SJCRH30 (cell line): ENCODE data around the gene TGFBR3L. TPM values are rescaled to one million over a fixed set of nuclear protein-coding genes. Genes with fewer than 3 reads are reported as not detected.
"Not testable (repeated sequence)": the region's sequence is repeated elsewhere in the genome, so short reads cannot be mapped to it uniquely, and the experiment has no call there.

Source experiments
- DNase-seq, 2 experiments: peaks; one replicate each; pipeline ENCODE4 v3.0.0-alpha.2; 2015 to 2020
- H3K27ac ChIP-seq: fragments of 250-450 bp; sonication (Bioruptor Pico); 2 replicates; pipeline ENCODE4 v1.5.1; 2020; ENCODE audit warnings: mild to moderate bottlenecking, moderate library complexity
- H3K27me3 ChIP-seq: fragments of 250-450 bp; sonication (Bioruptor Pico); 2 replicates; pipeline ENCODE4 v1.5.1; 2020; ENCODE audit warnings: mild to moderate bottlenecking, moderate library complexity
- H3K36me3 ChIP-seq: fragments of 250-450 bp; sonication (Bioruptor Pico); 2 replicates; pipeline ENCODE4 v1.5.1; 2020; ENCODE audit warnings: mild to moderate bottlenecking, moderate library complexity
- H3K4me1 ChIP-seq: fragments of 250-450 bp; sonication (Bioruptor Pico); 2 replicates; pipeline ENCODE4 v1.5.1; 2020; ENCODE audit warnings: mild to moderate bottlenecking, moderate library complexity
- H3K4me3 ChIP-seq: fragments of 250-450 bp; sonication (Bioruptor Pico); 2 replicates; pipeline ENCODE4 v1.5.1; 2020; ENCODE audit warnings: mild to moderate bottlenecking, moderate library complexity
- H3K9me3 ChIP-seq: fragments of 250-450 bp; sonication (Bioruptor Pico); replicated peaks from 2 replicates; pipeline ENCODE4 v1.5.1; 2020; ENCODE audit warnings: mild to moderate bottlenecking, moderate library complexity
- total RNA-seq: library from RNA; depleted of rRNA; stranded (reverse); fragments of >200 nt; shearing (Covaris generic); gene quantifications from 2 replicates; pipeline ENCODE4 v1.2.3, GENCODE V29; 2014

TGFBR3L gene
- total RNA-seq, 1 experiment from 2014 or later: not detected

- H3K27me3 ChIP-seq: no peaks in the 10 kb centered on the region; the same call in 1 of the 2 replicates
- DNase-seq: no peak
- H3K9me3 ChIP-seq: no peaks in the 10 kb centered on the region
- no peak overlapping the region for H3K4me3 ChIP-seq
- no peak overlapping the region for H3K27ac ChIP-seq
- no peaks in the 10 kb centered on the region; the same call in 1 of the 2 replicates for H3K36me3 ChIP-seq
- no peaks in the 10 kb centered on the region for H3K4me1 ChIP-seq
Observed at GRCh38 chr19:7915250-7916102, 846 bp downstream of the TGFBR3L start.

DNA sequence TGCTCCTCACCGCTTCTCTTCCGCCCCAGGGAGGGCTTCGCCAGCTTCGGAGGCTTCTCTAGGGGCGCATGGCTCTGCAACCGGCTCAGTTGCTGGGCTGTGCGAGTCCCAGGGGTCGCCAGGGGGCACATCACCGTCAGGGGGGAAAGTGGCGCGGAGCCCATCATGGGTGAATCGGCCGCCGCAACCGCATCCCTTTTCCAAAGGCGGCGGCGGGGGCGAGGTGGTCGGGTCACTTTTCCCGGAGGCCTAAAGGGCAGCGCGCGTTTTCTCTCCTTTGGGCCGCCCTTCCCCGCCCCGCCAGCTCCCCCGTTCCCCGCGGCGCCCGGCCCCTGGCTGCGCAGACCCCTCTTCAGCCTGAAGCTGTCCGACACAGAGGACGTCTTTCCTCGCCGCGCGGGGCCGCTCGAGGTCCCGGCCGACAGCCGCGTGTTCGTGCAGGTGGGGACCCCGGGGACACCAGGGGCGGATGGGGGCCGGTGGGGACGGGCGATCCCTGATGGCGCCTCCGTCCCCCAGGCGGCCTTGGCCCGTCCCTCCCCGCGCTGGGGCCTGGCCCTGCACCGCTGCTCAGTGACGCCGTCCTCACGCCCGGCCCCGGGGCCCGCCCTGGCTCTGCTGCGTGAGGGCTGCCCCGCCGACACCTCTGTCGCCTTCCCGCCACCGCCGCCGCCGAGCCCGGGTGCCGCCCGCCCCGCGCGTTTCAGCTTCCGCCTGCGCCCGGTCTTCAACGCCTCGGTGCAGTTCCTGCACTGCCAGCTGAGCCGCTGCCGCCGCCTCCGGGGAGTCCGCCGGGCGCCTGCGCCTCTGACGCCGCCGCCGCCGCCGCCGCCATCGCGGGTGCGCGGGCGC lies 1.7 kb downstream of the TGFBR3L start:
- H3K27me3 ChIP-seq: no peaks in the 10 kb centered on the region; the same call in 1 of the 2 replicates
- H3K9me3 ChIP-seq: no peaks in the 10 kb centered on the region
- H3K27ac ChIP-seq: no peak overlapping the region
- no peaks in the 10 kb centered on the region for H3K4me1 ChIP-seq
- no peak for DNase-seq
- H3K36me3 ChIP-seq: no peaks in the 10 kb centered on the region; the same call in 1 of the 2 replicates
- peak overlapping the region; percentile 25 for H3K4me3 ChIP-seq

DNA sequence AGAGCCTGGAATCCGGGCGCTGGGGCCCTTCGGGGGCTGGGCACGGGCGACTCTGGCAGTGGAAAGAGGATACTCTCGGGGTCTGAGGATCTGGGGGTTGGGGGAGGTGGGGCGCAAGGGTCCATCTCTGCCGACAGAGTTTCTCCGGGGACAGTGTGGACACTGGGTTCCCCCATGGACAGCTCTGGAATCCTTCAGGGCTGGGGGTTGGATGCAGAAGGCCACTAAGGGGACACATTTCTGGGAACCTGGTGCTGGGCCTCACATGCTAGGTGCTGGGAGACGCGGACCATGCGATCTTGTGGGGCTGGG lies 2.3 kb downstream of the TGFBR3L start:
- Histone ChIP-seq H3K4me3 (no peak overlapping the region), H3K36me3 (no peaks in the 10 kb centered on the region; the same call in 1 of the 2 replicates), H3K27ac (no peak overlapping the region), H3K4me1 (no peaks in the 10 kb centered on the region), H3K27me3 (no peaks in the 10 kb centered on the region; the same call in 1 of the 2 replicates), H3K9me3 (no peaks in the 10 kb centered on the region)
- DNase-seq: no peak

- no peaks in the 10 kb centered on the region for H3K9me3 ChIP-seq
- H3K27ac ChIP-seq: no peak overlapping the region
- DNase-seq: no peak
- no peaks in the 10 kb centered on the region; the same call in 1 of the 2 replicates for H3K36me3 ChIP-seq
- no peaks in the 10 kb centered on the region for H3K4me1 ChIP-seq
- no peak overlapping the region for H3K4me3 ChIP-seq
- no peaks in the 10 kb centered on the region; the same call in 1 of the 2 replicates for H3K27me3 ChIP-seq
Observed at GRCh38 chr19:7917267-7918061, 2.8 kb downstream of the TGFBR3L start.

DNA sequence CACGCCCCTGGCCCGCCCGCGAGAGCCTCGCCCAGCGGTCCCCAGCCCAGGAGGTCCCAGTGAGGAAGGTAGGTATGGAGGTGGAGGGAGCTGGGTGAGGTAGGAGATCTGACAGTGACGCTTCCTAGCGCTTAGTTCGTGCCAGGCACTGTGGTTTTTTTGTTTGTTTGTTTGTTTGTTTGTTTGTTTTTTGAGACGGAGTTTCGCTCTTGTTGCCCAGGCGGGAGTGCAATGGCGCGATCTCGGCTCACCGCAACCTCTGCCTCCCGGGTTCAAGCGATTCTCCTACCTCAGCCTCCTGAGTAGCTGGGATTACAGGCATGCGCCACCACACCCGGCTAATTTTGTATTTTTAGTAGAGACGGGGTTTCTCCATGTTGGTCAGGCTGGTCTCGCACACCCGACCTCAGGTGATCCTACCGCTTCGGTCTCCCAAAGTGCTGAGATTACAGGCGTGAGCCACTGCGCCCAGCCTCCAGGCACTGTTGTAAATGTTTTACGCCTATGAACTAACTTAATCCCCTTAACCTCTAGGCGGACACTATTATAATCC lies 3.5 kb downstream of the TGFBR3L start:
- not testable (repeated sequence) for H3K9me3 ChIP-seq, H3K4me1 ChIP-seq, H3K27me3 ChIP-seq, H3K4me3 ChIP-seq, H3K27ac ChIP-seq, DNase-seq, H3K36me3 ChIP-seq

DNA sequence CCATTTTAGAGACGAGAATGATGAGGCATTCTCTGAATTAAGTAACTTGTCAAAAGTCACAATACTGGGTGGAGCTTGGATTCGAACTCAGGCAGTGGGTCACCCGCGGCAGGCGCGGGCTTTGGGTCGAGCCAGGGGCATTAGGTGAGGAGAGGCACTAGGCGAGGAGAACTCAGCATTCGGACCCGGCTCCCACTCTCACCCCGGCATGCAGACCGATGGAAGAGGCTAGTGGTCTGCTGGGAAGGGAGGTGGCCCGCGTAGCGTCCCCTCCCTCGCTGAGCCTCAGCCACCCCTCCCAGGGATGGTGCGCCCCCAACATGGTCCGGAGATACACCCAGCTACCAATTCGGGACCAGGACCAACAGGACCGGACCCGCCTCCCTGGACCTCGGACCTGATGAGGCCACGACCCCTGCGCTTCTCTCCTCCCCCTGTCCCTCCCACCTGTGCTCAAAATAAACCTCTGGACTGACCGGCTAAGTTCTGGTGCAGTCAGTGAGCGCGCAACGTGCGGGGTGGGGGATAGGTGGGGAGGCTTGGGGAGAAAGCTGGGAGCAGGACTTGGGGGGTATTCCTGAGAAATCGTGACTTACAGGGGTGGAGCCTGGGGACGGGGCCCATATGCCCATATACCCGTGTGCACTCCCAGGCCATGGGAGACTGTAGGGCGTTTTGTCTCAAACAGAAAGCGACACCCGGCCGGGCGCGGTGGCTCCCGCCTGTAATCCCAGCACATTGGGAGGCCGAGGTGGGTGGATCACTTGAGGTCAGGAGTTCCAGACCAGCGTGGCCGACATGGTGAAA lies 4.2 kb downstream of the TGFBR3L start:
- Histone ChIP-seq H3K27ac (no peak overlapping the region), H3K9me3 (no peaks in the 10 kb centered on the region), H3K36me3 (no peaks in the 10 kb centered on the region), H3K4me3 (no peak overlapping the region), H3K27me3 (no peaks in the 10 kb centered on the region; the same call in 1 of the 2 replicates), H3K4me1 (no peaks in the 10 kb centered on the region)
- no peak for DNase-seq

- Histone ChIP-seq H3K27ac (peak within 1 kb of the TSS; percentile 47), H3K4me1 (no peaks in the 10 kb centered on the region), H3K27me3 (no peaks in the 10 kb centered on the region; the same call in 1 of the 2 replicates), H3K36me3 (no peaks in the 10 kb centered on the region), H3K4me3 (peak within 1 kb of the TSS; percentile 70), H3K9me3 (no peaks in the 10 kb centered on the region)
- DNase-seq: peak; percentile 96 to 97
Observed at GRCh38 chr19:7919610-7920518, 5.2 kb downstream of the TGFBR3L start, which contains the start of gene SNAPC2. Gene SNAPC2, plus strand, starts transcription at chr19:7920338. Its CDS starts 29 bp downstream, at chr19:7920367.

DNA sequence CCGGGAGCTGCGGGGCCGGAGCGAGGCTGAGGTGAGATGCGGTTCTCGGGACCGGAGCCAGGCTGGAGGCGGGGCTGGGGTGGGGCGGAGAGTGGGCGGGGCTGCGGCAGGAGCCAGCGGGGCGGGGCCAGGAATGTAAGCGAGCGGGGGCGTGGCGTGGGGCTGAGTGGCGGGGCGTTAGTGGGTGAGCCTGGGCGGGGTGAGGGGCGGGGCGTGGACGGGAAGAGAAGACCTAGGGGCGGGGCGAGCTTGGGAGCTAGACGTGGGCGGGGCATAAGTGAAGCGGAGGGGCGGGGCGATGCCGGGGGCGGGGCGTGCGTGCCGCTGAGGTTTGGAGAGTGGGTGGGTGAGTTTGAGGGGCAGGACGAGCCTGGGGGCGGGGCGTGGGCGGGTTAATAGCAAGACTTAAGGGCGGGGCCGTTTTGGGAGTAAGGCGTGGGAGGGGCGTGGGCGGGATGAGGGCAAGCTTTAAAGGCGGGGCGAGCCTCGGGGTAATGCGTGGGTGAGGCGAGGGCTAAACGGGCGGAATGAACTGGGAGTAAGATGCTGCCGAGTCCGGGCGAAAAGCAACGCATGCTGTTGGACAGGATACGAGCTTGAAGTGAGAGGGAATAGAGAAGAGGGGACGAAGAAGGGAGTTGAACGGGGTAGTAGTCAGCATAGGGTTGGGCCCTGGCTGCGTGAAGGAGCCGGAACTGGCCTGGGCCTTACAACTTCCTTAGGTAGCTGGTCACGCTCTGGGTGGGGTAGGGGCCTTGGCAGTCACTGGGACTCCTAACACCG lies 6.1 kb downstream of the TGFBR3L start:
- H3K4me1 ChIP-seq: no peaks in the 10 kb centered on the region
- peak overlapping the region; percentile 47 for H3K27ac ChIP-seq
- no peaks in the 10 kb centered on the region for H3K9me3 ChIP-seq
- no peaks in the 10 kb centered on the region; the same call in 1 of the 2 replicates for H3K27me3 ChIP-seq
- DNase-seq: peak; percentile 98 to 99
- H3K4me3 ChIP-seq: peak overlapping the region; percentile 70
- H3K36me3 ChIP-seq: no peaks in the 10 kb centered on the region

- Histone ChIP-seq H3K27ac (peak overlapping the region; percentile 35; the same call in 1 of the 2 replicates), H3K27me3 (no peaks in the 10 kb centered on the region), H3K4me3 (peak overlapping the region; percentile 63), H3K36me3 (no peaks in the 10 kb centered on the region), H3K9me3 (no peaks in the 10 kb centered on the region), H3K4me1 (peaks cover 3% of the 10 kb centered on the region; the same call in 1 of the 2 replicates)
- DNase-seq: no peak
Observed at GRCh38 chr19:7921302-7921966, 6.8 kb downstream of the TGFBR3L start.

GRCh38 chr19:7921967-7922835 lies 7.6 kb downstream of the TGFBR3L start:
- Histone ChIP-seq H3K27ac (no peak overlapping the region), H3K4me3 (no peak overlapping the region), H3K27me3 (no peaks in the 10 kb centered on the region), H3K9me3 (no peaks in the 10 kb centered on the region), H3K4me1 (peaks cover 4% of the 10 kb centered on the region; the same call in 1 of the 2 replicates), H3K36me3 (no peaks in the 10 kb centered on the region)
- no peak for DNase-seq

GRCh38 chr19:7922836-7923195 lies 8.2 kb downstream of the TGFBR3L start:
- Histone ChIP-seq H3K27me3 (no peaks in the 10 kb centered on the region), H3K4me3 (no peak overlapping the region), H3K36me3 (no peaks in the 10 kb centered on the region), H3K4me1 (peaks cover 4% of the 10 kb centered on the region; the same call in 1 of the 2 replicates), H3K27ac (no peak overlapping the region), H3K9me3 (no peaks in the 10 kb centered on the region)
- DNase-seq: no peak
